CD4-positive, alpha-beta T cell treated with Interleukin-4 for 4 hours (primary cell): Measurements from ENCODE around the gene ERAL1.
"Not testable (repeated sequence)": the region's sequence is repeated elsewhere in the genome, so short reads cannot be mapped to it uniquely, and the experiment has no call there.

Experiments used
- DNase-seq: peaks from one replicate; pipeline ENCODE4 v3.0.0-alpha.2; 2020

The ERAL1 gene

DNA sequence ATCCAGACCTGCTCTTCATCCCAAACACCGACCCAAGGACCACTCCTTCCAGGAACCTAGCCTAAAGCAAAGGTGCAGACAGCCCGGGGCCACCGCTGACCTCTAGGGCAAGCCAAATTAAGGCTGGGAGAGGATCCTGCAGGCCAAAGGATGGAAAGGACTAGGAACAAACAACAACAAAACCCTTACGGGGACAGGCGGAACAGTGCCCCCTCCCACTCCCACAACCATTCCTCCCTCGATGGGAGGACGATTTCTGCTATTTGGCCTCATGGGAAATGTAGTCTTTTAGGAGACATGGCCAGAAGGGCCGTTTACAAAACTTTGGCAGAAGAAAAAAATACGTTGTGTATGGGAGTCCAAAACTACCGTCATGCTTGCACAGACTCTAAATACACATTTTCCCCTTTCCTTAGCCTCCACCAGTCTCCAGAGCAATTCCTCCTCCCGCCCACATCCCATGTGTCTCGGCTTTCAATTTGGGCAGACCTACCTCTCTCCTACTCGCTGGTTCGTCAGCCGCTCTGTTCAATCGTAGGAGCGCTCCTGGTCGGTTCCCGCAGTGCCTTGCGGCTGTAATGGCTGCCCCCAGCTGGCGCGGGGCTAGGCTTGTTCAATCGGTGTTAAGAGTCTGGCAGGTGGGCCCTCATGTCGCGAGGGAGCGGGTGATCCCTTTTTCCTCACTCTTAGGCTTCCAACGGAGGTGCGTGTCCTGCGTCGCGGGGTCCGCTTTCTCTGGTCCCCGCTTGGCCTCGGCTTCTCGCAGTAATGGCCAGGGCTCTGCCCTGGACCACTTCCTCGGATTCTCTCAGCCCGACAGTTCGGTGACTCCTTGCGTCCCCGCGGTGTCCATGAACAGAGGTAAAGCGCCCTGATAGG lies at the start of gene ERAL1:
Gene ERAL1, plus strand, starts transcription at position 560 of the 879 bp plus-strand sequence. Its CDS starts 19 bp downstream, at position 579.
- DNase-seq: peak; percentile 80

GRCh38 chr17:28807925-28808634 lies 46.7 kb upstream of the ERAL1 start:
- DNase-seq: no peak

DNA sequence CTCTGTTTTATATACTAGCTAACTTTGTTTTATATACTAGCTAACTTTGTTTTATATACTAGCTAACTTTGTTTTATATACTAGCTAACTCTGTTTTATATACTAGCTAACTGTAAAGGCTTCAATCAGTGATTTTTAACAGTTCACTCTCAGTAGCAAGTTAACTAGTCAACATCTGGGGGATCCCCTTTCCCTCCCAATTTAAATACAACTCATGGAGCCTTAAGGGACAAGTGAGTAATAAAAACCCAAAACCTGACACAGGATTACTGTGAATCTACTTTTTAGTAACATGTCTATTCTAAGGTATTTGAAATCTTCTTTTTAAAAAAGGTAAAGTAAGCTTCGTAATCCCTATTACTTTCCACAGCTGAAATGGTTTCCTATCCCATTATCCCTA lies 44.4 kb upstream of the ERAL1 start:
- DNase-seq: peak; percentile 2

DNA sequence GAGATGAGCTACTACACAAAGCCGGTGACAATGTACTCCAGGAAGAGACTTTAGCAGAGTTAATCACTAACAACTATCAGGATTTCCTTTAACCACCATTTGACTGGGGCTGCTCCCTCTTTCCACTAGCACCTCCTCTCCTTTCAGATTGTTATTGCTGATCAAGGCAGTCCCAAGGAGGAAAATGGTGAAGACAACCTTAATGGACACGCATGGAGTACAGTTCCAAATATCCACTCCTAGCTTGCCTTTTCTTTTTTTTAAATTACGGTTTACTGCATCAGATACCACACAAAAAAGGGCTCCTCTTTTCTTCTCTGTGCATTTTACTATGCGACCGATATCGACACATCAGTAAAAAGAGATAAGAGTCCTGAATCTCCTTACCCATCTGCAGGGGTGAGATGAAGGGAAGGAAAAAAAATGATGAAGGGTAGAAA lies 43.1 kb upstream of the ERAL1 start:
- peak; percentile 19 for DNase-seq

DNA sequence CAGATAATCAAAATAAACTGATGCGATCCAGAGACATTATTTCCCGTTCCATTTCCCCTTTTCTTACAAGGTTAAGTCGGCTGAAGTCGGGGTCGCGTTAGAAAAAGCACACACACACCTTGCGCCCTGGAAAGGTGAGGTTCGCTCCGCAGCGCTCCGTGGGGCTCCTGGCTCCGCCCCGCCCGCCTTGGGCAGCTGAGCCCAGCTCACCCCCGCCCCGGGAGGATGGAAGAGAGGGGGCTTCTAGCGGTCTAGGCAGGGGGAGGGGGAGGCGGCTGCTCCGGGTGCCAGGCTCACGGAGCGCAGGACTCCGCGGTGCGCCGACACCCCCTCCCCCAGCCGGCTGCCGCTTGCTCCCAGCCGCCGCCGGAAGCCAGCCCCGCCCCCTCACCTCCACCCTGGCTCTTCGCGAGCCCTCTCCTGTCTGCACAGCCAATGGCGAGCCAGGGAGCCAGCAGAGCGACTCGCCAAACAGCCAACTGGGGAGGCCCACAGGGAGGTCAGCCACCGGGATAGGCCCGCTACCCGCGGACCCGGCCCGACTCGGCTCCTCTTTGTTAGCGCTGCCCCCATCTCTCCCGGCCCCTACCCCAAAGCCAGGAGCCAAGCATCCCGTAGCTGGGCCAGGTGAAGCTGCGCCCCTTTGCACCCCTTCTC lies 42.6 kb upstream of the ERAL1 start:
- peak; percentile 93 for DNase-seq

DNA sequence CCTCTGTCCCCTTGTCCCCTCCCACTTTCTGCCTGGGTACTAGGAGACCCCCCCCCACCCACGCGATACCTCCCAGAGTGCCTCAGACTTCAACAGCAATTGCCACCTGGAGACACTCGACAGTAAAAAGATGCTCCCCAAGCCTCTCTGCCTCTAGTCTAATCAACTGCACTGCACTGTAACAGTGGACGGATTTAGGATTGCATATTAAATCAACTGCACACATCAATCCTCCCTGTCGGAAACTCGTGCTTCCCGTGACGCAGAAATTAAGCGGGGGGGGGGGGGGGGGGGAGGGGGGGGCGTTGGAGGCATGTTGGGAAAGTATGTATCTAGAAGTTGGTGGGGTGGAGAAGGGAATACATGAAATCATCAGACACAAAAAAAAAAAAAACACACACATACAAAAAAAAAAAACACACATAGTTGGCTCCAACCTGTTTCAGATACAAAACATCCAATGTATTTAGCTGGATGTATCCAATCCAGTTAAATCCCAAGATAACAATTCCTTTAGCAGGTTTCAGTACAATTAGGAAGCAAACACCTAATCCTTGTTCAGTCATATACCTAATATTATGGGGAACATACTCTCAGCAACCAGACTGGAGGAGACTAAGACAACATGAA lies 42.0 kb upstream of the ERAL1 start:
- no peak for DNase-seq

DNA sequence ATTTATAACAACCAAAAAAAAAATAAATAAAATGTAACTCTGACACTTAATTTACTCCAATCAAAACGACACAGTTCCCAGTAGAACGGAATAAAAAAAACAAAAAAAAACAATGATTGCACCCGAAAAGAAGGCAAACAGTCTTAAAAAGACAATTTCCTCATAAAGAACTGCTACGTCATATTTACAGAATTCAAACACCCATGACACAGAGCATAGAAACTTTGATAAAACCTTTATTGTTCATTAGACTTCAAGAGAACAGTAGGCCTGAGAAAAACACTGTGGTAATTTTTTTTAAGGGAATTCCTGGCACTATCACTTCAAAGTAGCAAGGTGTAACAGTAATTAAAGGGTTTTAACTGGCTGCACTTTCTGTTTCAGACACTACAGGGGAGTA lies 38.3 kb upstream of the ERAL1 start:
- no peak for DNase-seq

DNA sequence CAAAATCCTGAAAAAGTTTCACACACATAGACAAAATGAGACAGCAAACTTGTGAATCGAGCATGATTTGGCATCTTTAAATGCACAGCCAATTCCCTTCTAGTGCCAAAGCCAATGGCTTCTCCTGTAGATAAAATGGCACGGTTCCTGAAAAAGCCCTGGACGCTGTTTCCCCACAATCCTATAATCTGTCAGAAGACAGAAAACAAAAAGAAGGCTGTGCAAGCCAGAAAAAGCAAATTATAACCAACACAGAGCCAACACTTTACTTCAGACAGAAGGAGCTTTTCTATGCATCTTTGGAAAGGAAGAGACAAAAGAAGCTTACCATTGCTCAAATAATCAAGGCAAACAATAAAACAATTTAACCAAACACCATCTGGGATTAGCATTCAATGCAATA lies 36.0 kb upstream of the ERAL1 start:
- DNase-seq: no peak

GRCh38 chr17:28819582-28819981 lies 35.2 kb upstream of the ERAL1 start:
- DNase-seq: no peak

- DNase-seq: no peak
These were observed 27.1 kb upstream of the ERAL1 start for GRCh38 chr17:28827672-28828071.

DNA sequence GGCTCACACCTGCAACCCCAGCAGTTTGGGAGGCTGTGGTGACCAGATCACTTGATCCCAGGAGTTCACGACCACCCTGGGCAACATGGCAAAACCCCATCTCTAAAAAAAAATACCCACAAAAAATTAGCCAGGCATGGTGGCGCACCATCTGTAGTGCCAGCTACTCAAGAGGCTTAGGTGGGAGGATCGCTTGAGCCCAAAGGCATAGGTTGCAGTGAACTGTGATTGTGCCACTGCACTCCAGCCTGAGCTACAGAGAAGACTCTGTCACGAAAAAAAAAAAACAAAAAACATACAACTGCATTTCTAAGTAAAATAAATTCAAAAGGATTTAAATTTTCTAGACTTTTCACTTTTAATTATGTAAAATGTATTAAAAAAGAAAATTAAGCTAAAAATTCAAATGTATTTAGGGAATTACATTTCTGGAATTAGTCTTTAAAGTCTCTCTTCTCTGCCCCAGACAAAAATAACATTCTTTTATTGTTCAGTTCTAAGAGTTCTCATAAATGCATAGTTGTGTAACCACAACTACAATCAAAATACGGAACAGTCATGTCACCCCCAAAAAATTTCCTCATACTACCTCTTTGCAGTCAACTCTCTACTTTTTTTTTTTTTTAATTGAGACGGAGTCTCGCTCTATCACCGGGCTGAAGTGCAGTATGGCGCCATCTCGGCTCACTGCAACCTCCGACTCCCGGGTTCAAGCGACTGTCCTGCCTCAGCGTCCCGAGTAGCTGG lies 26.3 kb upstream of the ERAL1 start:
- DNase-seq: no peak

GRCh38 chr17:28834420-28834819 lies 20.4 kb upstream of the ERAL1 start:
- no peak for DNase-seq

- not testable (repeated sequence) for DNase-seq
These were observed 18.3 kb upstream of the ERAL1 start for GRCh38 chr17:28836541-28836940.

DNA sequence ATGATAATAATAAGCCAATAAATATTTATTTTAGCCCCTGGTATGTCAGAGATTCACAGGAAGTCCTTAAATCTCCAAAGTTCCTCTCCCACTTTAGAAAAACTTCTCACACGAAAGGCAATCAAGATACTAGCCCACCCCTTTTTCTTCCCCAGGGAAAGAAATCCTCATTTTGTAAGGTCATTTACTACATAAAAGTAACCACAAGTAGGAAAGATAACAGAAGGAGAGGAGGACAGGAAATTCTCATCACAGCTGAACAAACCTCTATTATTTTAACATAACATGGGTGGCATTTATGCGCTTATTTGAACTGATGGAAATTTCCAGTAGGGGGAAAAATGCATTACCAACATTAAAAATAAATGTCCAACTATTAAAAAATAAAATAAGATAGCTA lies 15.6 kb upstream of the ERAL1 start:
- DNase-seq: no peak

- DNase-seq: peak; percentile 13
These were observed 12.9 kb upstream of the ERAL1 start for GRCh38 chr17:28841901-28842281.

DNA sequence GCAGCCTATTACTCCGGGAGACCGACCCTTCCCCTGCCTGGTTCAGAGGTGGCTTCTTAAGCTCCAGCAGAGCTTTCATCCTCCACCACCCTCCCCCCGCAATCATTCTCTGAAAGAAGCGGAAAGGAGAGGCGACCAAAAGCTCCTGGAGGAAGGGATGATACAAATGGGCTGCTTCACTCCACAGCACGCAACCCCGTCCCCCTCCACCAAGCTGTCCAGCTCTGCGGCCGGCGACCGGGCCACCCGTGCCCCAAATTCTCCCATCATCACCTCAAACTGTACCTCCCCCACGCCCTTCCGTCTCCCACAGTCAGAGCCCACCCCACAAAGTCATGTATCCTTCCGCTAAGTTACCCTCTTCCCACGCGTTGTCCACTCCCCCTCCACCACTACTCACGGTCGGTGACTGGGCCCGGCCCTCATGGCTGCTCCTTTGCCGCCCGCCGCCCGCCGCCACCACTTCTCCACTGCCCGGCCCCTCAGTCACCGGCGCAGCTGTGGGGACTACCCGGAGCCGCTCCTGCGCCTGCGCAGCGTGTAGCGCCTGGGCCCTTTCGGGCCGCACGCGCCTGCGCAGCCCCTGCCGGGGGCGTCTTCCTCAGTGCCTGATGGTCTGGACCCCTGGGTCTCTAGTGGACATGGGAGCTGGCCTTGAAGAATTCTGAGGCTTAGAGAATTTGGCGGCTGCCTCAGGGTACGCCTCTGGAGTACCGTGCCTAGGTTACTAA lies 12.4 kb upstream of the ERAL1 start, which contains the start of gene FAM222B:
Gene FAM222B, minus strand, starts transcription at position 509 of the 731 bp plus-strand sequence. CDS start 76,123 bp downstream, outside the sequence.
- DNase-seq: peak; percentile 83

DNA sequence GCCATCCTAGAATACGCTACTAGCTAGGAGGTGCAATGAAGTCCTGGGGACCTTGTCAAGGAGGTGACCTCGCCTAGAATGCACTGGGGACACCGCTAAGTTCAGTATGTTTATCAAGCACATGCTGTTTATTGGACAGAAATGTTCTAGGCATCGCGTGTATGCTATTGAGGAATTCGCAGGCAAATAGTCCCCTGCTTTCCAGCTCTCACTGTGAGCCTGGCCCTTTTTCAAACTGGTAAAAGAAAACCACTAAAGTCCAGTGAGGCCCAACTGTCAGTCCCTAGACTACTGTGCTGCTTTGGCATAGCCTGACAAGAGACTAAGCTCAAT lies 11.0 kb upstream of the ERAL1 start:
- DNase-seq: no peak

DNA sequence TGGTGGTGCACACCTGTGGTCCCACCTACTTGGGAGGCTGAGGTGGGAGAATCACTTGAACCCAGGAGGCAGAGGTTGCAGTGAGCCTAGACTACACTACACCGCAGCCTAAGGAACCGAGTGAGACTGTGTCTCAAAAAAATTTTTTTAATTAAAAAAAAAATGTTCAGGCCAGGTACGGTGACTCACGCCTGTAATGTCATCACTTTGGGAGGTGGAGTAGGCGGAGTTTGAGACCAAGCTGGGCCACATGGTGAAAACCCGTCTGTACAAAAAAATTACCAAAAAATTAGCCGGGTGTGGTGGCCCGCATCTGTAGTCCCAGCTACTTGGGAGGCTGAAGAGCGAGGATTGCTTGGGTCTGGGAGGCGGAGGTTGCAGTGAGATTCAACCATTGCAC lies 8.6 kb upstream of the ERAL1 start:
- DNase-seq: no peak

DNA sequence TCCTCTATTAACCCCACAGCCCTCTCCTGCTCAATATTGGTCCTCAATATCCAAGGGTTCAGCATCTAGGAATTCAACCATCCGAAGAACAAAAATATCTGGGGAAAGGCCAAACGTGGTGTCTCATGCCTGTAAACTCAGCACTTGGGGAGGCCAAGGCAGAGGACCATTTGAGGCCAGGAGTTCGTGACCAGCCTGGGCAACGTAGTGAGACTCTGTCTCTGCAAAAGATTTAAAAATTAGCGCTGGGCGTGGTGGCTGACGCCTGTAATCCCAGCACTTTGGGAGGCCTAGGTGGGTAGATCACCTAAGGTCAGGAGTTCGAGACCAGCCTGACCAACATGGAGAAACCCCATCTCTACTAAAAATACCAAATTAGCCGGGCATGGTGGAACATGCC lies 8.1 kb upstream of the ERAL1 start:
- DNase-seq: not testable (repeated sequence)

GRCh38 chr17:28848667-28849066 lies 6.1 kb upstream of the ERAL1 start:
- DNase-seq: peak; percentile 42

- no peak for DNase-seq
These were observed 5.5 kb upstream of the ERAL1 start for GRCh38 chr17:28849281-28849680.

GRCh38 chr17:28853295-28853694 lies 1.5 kb upstream of the ERAL1 start:
- DNase-seq: no peak
